GM18873 (cell line): ENCODE results near the gene TMEM87A.

Experiments
- ATAC-seq: cut with Tn5 transposase; IDR thresholded peaks from one replicate; pipeline ENCODE4 v1.9.1; 2021; ENCODE audit warnings: mild to moderate bottlenecking, moderate library complexity, moderate number of reproducible peaks; ENCODE audit not compliant: unreplicated experiment, low FRiP score

Gene TMEM87A

DNA sequence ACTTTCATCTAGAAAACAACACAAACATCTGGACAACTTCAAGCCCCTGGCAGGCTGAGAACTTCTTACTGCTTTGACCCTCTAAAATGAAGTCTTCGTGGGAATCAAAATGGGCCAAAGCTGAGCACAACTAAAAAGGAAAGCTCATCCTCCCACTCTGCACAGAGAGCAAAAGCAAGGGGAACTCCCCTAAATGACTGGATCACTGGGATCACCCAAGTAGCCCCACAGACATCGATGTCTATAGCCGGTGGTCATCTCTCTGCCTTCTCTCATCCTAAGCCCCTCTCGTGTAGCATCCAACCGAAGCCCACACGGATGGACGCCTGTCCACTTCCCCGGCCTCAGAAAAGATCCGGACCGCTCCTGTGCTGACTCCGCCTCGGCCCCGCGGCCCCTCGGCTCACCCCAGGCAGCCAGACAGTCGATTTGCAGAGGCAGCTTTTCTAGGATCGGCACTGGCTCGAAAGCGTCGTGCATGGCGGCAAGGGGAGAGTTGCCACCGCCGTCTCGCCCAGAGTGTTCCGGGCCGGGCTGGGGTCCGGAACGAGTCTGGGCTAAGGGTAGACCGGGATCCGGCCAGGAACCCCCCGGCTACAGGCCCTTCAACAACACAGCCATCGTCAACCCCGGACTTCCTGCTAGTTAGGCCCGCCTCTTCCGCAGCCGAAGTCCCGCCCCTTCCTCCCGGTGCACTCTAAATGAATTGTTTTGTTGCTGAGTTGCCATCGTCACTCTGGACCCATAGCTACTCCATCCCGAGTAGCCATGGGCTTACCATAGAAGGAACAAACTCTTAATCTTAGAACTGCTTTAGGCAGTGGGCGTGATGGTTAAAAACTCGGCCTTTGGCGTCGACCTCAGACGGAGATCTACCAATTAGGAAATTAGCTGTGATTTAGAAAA, 65.3 kb downstream of the TMEM87A start, which contains the start of gene VPS39:
VPS39 (minus strand) TSS at position 631 of the 906 bp plus-strand sequence; CDS start at position 480, 151 bp downstream.
- peak; percentile 67 for ATAC-seq

DNA sequence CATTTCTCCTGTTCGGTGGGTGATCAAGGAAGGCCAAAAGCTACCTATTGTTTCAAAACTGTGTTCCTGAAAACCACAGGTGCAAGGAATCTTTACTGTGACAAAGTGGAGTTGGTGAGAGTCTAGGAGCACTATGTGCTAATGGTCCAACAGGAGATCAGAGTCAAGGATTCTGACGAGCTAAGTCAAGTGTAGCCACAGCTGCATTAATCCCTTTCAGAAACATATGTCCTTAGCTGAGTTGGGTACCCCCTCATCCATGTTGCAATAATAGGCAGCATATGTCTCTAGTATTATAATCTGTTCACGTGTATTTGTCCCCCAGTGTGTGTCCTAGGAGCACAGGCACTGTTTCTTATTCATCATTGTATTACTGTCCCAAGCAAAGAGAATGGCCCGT, 66.8 kb downstream of the TMEM87A start:
- no peak for ATAC-seq

DNA sequence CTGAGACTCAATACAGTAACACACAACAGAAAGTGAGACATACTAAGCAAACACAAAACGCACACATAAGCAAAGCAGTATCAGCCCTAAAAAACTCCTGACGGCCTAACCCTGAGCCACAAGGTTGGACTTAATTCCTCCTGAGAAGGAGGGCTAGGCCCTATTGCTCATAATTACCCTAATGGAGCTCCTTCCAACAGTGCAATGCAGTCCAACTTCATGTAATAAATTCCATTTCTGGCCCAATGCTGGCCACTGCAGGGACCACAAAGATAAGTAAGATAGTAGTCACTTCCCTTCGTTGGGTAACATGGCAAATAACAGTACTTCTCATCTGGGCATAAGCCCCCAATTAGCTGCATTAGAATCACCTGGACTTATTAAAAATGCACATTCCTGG, 69.3 kb downstream of the TMEM87A start:
- no peak for ATAC-seq

DNA sequence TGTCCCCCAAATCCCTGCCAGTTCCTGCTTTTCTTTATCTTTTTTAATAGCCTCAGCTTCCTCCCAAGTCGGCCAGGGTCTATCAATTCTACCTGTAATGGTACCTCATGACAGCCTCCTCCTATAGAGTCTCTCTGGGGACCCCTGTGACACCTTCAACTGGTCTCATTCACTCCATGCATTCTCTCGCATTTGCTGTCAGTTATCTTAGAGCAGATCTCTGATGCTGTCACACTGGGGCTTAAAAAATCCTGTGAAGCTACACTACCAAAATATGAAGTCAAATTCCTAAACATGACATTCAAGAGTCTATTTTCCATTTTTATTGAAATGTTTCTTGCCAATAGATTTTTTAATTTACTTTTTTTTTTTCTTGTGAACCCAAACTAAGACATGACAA, 70.6 kb downstream of the TMEM87A start:
- no peak for ATAC-seq

DNA sequence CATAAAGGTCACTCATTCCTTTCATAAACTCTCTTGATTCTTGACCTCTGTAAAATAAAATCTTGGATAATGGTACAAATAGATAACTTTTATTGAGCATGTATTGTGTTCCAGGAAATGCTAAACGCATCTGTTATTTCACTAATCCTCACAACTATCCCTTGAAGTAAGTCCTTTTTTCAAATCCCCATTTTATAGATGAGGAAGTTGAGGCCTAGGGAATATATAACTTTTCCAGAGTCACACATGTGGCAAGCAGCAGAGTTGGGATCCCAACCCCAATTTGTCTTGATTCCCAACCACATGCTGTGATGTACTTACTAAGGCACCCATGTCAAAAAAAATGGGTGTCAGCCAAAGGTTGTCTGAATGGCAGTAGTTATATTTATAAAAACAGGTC, 71.4 kb downstream of the TMEM87A start:
- ATAC-seq, result no peak

DNA sequence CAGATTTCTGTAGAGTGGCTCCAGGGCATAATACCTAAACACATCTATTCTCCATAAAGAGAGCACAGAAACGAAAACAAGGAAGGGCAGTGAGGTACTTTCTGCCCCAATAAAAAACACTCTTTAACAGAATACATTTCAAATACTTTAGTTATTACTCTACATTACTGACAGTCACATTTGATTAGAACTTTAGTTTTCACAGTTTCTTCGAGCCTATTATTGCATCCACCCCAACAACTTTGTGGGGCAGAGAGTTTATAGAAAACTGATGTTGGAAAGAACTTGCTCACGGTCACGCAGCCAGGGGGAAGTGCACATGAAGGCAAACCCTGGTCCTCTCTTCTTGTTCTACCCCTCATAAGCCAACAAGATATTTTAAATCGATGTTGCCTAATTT, 74.1 kb downstream of the TMEM87A start:
- ATAC-seq, result no peak

DNA sequence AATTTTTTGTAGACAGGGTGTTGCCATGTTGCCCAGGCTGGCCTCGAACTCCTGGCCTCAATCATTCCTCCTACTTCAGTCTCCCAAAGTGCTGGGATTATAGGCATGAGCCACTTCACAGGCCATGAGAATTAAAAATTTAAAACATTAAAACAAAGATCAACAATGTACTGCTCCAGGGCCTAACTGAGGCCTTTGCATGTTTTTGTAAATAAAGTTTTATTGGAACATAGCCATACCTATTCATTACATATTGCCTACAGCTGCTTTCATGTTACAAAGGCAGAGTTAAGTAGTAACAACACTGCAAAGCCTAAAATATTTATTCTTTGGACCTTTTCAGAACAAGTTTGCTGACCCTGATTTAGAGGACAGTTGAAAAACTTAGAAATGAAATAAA, 74.7 kb downstream of the TMEM87A start:
- ATAC-seq, result no peak

DNA sequence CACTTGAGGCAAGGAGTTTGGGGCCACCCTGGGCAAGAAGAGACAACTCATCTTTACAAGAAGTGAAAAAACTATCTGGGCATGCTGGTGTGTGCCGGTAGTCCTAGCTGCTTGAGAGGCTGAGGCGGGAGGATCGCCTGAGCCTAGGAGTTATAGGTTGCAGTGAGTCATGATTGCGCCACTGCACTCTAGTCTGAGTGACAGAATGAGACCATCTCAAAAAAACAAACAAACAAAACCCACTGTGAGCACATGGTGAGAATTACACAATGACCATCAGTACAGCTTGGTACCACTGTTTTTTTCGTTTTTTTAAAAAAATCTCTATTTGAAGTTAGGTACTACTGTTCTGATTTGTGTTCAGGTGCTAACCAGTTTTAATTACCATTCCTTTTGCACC, 78.7 kb downstream of the TMEM87A start:
- no peak for ATAC-seq

DNA sequence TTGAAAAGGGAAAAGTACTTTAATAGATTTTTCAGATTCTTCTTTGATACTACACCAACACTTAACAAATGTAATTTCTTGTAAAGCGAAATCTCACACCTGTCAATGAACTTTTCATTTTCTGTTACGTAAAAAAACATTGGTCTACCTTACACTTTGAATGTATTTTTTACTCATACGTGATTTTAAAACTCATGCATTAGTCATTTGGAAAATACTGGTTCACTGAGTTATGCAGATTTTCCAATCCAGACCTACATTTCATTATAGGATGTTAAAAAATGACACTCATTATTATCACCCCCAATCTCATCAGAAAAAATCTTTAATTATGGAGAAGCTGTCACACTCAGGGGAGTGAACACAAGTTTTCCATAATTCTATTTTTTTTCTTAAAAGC, 79.8 kb downstream of the TMEM87A start:
- ATAC-seq, result no peak

DNA sequence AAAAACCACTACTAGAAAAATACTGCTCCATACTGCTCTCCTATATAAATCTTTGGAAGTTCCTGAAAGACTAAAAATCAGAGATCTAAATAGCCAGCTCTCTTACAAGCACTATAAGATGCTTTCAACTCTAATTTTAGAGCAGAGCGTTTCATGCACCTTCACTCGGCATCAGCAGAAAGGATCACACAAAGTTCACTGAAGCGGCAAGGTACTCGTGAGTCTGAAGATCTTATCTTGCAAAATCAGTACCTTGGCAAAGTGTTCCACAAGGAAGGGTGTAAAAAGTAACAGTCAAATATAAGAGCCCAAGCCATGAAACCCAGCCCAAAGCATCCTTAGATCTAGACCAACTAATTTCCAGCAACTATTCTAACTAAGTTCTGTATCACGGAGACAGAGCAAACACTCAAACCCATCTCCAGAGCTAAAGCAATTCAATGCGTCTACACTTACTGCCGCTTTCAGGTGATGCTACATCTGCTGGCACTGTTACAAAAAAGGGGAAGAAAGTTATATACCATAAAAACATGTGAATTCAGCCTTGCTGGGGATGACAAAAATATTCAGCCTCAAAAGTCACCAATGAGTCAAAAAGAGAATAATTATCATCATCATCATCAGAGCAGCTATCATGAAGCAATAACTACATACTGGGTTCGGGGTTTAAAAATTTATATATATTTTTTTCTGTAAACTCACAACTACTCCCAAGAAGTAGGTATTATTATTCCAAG, 81.5 kb downstream of the TMEM87A start:
- ATAC-seq, result no peak

DNA sequence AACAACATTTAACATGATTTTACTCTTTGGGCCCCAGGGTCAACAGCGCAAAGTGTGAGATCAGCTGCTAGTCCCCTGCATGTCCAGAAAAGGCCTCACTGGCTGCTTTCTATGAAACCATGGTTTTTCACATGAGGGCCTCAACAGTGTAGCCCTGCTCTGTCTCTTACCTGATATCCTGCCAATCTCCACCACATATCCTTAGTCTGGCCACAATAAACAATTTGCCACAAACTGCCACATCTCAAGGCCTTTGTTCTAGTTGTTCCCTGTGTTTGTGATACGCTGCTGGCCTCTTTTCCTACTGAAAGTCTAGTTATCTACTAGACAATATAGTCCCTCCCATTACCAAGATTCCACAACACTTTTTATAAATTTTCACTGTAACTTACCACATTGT, 82.9 kb downstream of the TMEM87A start:
- ATAC-seq, result no peak

DNA sequence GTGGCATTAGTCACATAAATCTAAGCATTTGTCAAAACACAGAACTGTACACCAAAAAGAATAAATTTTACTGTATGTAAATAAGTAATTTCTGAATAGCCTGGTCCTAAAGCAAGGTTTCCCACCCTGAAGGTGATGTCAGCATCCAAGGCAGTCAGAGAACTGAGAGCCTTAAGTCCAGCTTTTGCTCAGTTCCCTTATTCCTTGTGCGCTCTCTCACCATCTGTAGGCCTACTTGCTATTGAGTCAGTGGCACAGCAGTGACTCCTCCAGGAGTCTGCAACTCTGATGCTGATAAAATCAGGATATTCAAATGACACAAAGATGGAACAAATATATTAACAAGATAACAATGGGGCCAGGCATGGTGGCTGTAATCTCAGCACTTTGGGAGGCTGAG, 87.4 kb downstream of the TMEM87A start:
- no peak for ATAC-seq

DNA sequence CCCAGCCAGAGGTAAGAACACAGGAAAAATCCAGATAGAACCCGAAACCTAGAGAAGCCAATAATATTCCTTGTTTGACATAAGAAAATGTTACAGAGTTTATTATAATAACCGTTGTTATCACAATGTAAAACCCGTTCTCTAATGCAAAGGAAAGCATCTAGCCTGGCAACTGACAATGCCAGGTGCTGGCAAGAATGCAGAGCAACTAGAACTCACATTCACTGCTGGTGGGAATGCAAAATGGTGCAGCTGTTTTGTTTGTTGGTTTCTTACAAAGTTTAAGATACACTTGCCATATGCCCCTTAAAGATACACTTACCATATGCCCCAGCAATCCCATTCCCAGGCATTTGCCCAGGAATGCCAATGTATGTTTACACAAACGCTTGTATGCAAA, 88.5 kb downstream of the TMEM87A start:
- ATAC-seq, result no peak

DNA sequence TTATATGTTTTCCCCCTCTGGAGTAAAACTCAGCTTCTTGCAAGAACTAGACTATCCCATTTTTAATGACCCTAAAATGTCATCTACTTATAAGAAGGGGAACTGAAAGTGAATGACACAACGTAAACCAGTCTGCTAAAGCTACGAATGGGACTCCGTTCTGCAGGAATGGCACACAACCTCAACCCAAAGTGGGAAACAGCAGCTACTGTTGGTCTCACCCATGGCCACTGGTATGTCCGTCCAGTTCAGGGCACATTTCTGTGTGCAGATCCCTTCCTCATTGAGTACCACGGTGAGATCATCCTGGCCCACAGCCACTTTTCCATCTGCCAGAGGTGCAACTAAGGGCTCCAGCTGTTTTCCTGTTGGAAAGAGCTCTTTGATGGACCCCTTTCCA, 88.9 kb downstream of the TMEM87A start:
- no peak for ATAC-seq

DNA sequence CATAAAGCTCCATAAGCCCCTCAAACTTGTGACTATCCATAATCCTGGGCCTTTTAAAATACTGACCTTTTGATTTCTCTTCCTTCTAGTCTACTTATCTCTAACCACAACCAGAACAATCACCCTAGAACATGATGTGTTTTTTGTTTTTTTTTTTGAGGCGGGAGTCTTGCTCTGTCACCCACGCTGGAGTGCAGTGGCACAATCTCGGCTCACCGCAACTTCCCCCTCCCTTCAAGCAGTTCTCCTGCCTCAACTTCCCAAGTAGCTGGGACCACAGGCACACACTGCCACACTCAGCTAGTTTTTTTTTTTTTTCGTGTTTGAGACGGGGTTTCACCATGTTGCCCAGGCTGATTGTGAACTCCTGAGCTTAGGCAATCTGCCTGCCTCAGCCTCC, 90.3 kb downstream of the TMEM87A start:
- no peak for ATAC-seq

DNA sequence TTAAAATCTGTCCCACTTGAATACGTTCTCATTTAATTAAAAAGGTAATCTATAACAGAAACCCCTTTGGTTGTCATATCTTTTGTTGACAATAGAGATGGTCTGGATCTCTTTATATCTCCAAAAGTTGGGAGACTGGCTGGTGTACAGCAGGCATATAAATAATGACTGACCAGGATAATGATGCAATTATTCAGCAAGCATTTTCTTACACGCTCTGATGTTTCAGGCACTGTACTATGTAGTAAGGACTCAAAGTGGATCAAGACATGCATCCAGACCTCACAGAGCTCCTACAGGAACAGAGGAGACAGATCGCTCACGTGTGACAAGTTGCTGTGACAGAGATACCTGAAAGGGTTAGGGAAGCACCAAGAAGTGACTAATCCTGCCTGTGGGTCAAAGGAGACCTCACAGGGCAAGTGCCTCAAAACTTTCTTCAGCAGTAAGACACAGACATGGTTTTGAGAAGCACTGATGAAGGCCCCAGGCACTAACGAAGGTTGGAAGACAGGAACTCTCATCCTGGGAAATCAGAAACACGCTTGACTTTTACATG, 90.8 kb downstream of the TMEM87A start:
- no peak for ATAC-seq

DNA sequence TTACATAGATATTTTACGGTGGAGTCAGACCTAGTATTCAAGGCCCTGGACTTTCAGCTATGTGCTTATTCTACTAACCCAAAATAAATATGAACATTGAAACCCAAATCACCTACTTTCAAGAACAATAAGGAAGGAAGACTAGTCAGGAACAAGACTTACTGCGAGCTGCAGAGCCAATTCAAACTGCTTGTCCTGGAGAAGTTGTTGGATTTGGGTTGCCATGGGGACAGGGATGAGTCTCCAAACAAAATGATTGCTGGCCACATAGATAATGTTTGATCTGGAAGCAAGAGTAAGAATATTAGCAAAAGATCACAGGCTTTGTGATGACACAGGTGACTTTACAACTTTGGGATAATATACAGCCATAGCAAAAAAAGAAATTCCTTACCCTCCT, 95.2 kb downstream of the TMEM87A start:
- ATAC-seq, result no peak

DNA sequence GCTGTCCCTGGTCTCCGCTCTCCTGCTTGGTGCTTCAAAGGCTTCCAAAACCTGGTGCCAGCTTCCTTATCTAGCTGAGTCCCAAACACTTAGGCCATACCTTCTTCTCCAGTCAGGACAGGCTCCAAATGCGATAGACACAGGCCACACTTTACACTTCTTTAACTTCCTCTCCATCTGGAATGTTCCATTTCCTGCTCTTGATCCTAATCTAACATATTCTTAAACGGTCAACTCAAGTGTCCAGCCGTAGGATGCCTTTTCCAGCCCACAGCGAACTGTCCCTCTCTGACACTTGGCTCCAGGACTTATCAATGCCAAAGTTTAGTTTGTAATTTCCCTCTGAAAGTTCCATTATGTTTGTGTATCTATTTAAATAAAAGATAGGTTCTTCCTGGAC, 97.6 kb downstream of the TMEM87A start:
- no peak for ATAC-seq

DNA sequence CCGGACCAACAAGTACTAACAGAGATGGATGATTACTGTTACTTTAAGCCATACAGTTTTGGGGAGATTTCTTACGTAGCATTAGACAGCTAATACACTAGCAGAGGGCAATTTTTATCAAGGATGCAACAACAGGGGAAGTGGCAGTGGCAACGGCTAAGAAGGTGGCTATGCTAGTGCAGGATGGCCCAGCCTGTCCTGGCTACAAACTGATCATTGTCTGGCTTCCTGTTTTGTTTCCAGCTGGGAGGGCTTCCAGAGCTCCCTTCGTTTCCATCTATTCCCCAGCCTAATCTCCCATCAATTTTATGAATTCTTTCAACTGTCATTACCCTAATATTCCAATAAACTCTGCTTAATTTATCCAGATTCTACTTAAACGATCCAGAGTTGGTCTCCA, 100.8 kb downstream of the TMEM87A start:
- no peak for ATAC-seq

DNA sequence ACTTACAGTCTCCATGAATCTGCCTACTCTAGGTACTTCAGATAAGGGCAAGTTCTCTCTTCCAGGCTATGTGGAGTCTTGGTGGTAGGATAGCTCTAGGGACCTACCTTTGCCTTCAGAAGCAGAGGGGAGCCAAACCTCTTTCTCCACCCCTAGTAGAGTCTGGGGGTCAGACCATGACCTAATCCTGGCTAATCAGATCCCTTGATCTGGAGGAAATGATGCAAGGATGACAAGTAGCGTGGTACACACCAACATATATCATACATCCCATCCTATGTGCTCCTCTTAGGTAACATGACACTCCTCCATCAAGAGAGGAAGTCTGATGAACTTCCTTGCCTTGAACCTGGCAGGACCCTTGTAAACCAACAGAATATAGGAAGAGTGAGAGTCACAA, 101.4 kb downstream of the TMEM87A start:
- ATAC-seq, result no peak

DNA sequence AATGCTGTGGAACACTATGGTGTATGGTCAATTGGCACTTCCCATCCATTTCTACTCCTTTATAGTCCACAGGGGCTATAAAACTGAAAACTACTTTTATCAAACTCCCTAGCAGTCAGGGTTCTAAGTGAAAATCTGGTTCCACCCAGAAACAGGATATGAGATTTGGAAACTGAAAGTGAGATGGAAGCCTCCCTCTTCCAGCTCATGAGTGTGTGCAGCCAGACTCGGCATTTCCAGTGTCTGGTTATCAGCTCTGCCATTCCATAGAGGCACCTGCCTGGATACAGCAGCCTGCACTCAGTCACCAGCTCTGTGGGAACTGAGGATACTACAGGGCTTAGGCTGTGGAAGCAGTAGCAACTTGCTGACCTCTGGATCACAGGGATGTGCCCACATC, 102.1 kb downstream of the TMEM87A start:
- ATAC-seq, result no peak
